K562 (cell line): ENCODE data around the gene TF. TPM values are rescaled to one million over a fixed set of nuclear protein-coding genes. Genes with fewer than 3 reads are reported as not detected.

Experiments
- BCL6 ChIP-seq: fragments of 250-450 bp; sonication (Bioruptor Pico); IDR thresholded peaks from 2 replicates; pipeline ENCODE4 v1.4.0; 2020
- C11orf30 ChIP-seq: fragments of 450-650 bp; IDR thresholded peaks from 2 replicates; pipeline ENCODE4 v1.6.1; 2016; ENCODE audit warnings: low read depth, mild to moderate bottlenecking
- CBX2 ChIP-seq: fragments of 200-600 bp; sonication (generic); IDR thresholded peaks from one replicate; pipeline ENCODE4 v1.6.1; 2012; ENCODE audit warnings: mild to moderate bottlenecking, low read length, inconsistent platforms; ENCODE audit not compliant: insufficient read depth, poor library complexity, severe bottlenecking
- HEY1 ChIP-seq: fragments of 250-450 bp; sonication (Bioruptor Pico); IDR thresholded peaks from 2 replicates; pipeline ENCODE4 v1.5.0; 2020; ENCODE audit warnings: mild to moderate bottlenecking, moderate library complexity, borderline replicate concordance
- HIVEP1 ChIP-seq: fragments of 250-450 bp; sonication (Bioruptor Pico); IDR thresholded peaks from 2 replicates; pipeline ENCODE4 v1.4.0; 2020; ENCODE audit warnings: mild to moderate bottlenecking
- HNRNPLL ChIP-seq: fragments of 200-400 bp; formaldehyde crosslinking; IDR thresholded peaks from 2 replicates; pipeline ENCODE4 v1.6.1; 2017; ENCODE audit warnings: low read length, low read depth, mild to moderate bottlenecking; ENCODE audit not compliant: poor library complexity, severe bottlenecking
- MEF2A ChIP-seq: IDR thresholded peaks from 2 replicates; pipeline ENCODE4 v1.6.1; 2011; ENCODE audit warnings: low read depth, mild to moderate bottlenecking, low read length, moderate library complexity; ENCODE audit not compliant: control insufficient read depth
- MEIS2 ChIP-seq: fragments of 450-650 bp; IDR thresholded peaks from 2 replicates; pipeline ENCODE4 v1.6.1; 2014; ENCODE audit warnings: mild to moderate bottlenecking; ENCODE audit not compliant: partially characterized antibody
- NCOA6 ChIP-seq: fragments of 450-650 bp; IDR thresholded peaks from 2 replicates; pipeline ENCODE4 v1.6.1; 2017; ENCODE audit warnings: mild to moderate bottlenecking
- NEUROD1 ChIP-seq: fragments of 150-350 bp; IDR thresholded peaks from 2 replicates; pipeline ENCODE4 v1.6.1; 2014; ENCODE audit warnings: borderline replicate concordance, low read length, low read depth; ENCODE audit not compliant: partially characterized antibody
- TEAD4 ChIP-seq, 2 experiments: sonication (generic) in 1 of 2; formaldehyde crosslinking in 1 of 2; IDR thresholded peaks; 2 replicates each; pipeline versions ENCODE4 v1.6.1 to v1.8.0; 2012 to 2022; ENCODE audit warnings: borderline replicate concordance in 1 of 2, inconsistent platforms in 1 of 2, low read length in 1 of 2, mild to moderate bottlenecking in 1 of 2, missing genetic modification reagents in 1 of 2
- TSC22D4 ChIP-seq: fragments of 450-650 bp; IDR thresholded peaks from 2 replicates; pipeline ENCODE4 v1.6.1; 2016; ENCODE audit warnings: missing genetic modification characterization, missing biosample characterization, control low read depth
- ZEB2 ChIP-seq: fragments of 450-650 bp; IDR thresholded peaks from 2 replicates; pipeline ENCODE4 v1.6.1; 2016
- ZNF23 ChIP-seq: fragments of 250-450 bp; sonication (Bioruptor Pico); IDR thresholded peaks from 2 replicates; pipeline ENCODE4 v1.4.0; 2020; ENCODE audit warnings: mild to moderate bottlenecking
- ZNF707 ChIP-seq: fragments of 250-450 bp; sonication (Bioruptor Pico); conservative IDR thresholded peaks from 2 replicates; pipeline ENCODE4 v1.8.0; 2022; ENCODE audit warnings: inconsistent platforms, mild to moderate bottlenecking, moderate library complexity
- polyA plus RNA-seq, 8 experiments: library from polyadenylated mRNA; depleted of rRNA in 4 of 8; stranded (reverse) in 5 of 8; unstranded in 3 of 8; fragments of >200 nt; fragmentation: Nextera tagmentation in 2 of 8; fragmentation: Illumina TruSeq in 1 of 8; extraction: Ambion mirVana in 2 of 8; extraction: Trizol in 1 of 8; gene quantifications; 2 replicates each; pipeline versions ENCODE4 v1.2.1 to v1.2.3, GENCODE V29; 2011 to 2014; ENCODE audit warnings: inconsistent platforms in 1 of 8, missing spikeins in 1 of 8
- total RNA-seq, 7 experiments: library from RNA; depleted of rRNA in 6 of 7; stranded (reverse); fragments of >200 nt in 6 of 7; fragmentation: Illumina TruSeq in 2 of 7; extraction: Trizol in 2 of 7; gene quantifications; 2 replicates each; pipeline versions ENCODE4 v1.2.1 to v1.2.3, GENCODE V29; 2011 to 2021; ENCODE audit warnings: low replicate concordance in 1 of 7
- TF ChIP-seq, protein P1 (sequence below): fragments of 250-450 bp; sonication (Bioruptor Pico); IDR thresholded peaks from 2 replicates; pipeline ENCODE4 v1.8.0; 2022; ENCODE audit warnings: moderate library complexity, mild to moderate bottlenecking, inconsistent platforms
- TF ChIP-seq, protein P2 (sequence below), 2 experiments: IDR thresholded peaks in 1 of 2; conservative IDR thresholded peaks in 1 of 2; 2 replicates each; pipeline ENCODE4 v1.6.1; 2016; ENCODE audit warnings: low read depth in 2 of 2, mild to moderate bottlenecking in 1 of 2, missing compliant biosample characterization in 1 of 2, missing genetic modification characterization in 1 of 2, moderate library complexity in 1 of 2
- TF ChIP-seq, protein P3 (sequence below): fragments of 450-650 bp; IDR thresholded peaks from 2 replicates; pipeline ENCODE4 v1.6.1; 2016; ENCODE audit warnings: low read depth

Gene TF
- total and polyA plus RNA-seq, 9 of the 15 experiments (the other 6 are each of a cell fraction or from before 2014, with no cell fraction given) = 0.09 to 9.2 (median 3.1) TPM

DNA sequence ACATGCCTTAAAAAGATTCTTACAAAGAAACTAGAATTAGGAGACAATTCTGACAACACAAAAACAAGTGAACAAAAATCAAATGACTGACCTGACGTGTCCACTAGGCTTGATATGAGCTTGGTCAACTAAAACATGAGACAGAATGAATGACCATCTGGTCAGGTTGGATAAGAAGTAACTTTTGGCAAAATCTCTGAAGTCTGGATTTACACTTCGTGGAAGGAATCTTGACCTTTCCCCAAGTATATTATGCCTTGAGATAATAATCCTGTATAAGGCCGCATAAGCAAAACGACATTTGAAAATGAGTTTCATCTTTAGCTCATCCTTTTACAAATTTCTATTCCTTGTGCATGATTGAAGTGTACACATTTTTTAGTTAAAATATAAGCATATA, 1.1 kb upstream of the TF start (continued):
- TF ChIP-seq NCOA6 (no peak), ZNF707 (CRISPR knock-in tag) (no peak), HNRNPLL (no peak), ZEB2 (no peak), ZNF23 (no peak), C11orf30 (no peak), CBX2 (no peak), BCL6 (CRISPR knock-in tag) (no peak), HIVEP1 (no peak), TEAD4 (IDR thresholded peaks at IDR 0.05; ENCODE audit: low read length) (peak; percentile 68; the same call in 1 of the 2 replicates), TEAD4 (CRISPR knock-in tag; IDR thresholded peaks at IDR 0.05; ENCODE audit: borderline replicate concordance) (no peak), HEY1 (no peak), NEUROD1 (no peak), MEIS2 (peak; percentile 67), TSC22D4 (tag) (no peak), MEF2A (no peak)
- TF ChIP-seq, protein P1, sequence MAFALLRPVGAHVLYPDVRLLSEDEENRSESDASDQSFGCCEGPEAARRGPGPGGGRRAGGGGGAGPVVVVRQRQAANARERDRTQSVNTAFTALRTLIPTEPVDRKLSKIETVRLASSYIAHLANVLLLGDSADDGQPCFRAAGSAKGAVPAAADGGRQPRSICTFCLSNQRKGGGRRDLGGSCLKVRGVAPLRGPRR (CRISPR knock-in tag) = no peak
- TF ChIP-seq, protein P2, sequence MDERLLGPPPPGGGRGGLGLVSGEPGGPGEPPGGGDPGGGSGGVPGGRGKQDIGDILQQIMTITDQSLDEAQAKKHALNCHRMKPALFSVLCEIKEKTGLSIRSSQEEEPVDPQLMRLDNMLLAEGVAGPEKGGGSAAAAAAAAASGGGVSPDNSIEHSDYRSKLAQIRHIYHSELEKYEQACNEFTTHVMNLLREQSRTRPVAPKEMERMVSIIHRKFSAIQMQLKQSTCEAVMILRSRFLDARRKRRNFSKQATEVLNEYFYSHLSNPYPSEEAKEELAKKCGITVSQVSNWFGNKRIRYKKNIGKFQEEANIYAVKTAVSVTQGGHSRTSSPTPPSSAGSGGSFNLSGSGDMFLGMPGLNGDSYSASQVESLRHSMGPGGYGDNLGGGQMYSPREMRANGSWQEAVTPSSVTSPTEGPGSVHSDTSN (CRISPR knock-in tag; IDR thresholded peaks at IDR 0.05; ENCODE audit: low read depth) = no peak
- TF ChIP-seq, protein P2 (tag; conservative IDR thresholded peaks at IDR 0.05; ENCODE audit: low read depth) = no peak
- TF ChIP-seq, protein P3, sequence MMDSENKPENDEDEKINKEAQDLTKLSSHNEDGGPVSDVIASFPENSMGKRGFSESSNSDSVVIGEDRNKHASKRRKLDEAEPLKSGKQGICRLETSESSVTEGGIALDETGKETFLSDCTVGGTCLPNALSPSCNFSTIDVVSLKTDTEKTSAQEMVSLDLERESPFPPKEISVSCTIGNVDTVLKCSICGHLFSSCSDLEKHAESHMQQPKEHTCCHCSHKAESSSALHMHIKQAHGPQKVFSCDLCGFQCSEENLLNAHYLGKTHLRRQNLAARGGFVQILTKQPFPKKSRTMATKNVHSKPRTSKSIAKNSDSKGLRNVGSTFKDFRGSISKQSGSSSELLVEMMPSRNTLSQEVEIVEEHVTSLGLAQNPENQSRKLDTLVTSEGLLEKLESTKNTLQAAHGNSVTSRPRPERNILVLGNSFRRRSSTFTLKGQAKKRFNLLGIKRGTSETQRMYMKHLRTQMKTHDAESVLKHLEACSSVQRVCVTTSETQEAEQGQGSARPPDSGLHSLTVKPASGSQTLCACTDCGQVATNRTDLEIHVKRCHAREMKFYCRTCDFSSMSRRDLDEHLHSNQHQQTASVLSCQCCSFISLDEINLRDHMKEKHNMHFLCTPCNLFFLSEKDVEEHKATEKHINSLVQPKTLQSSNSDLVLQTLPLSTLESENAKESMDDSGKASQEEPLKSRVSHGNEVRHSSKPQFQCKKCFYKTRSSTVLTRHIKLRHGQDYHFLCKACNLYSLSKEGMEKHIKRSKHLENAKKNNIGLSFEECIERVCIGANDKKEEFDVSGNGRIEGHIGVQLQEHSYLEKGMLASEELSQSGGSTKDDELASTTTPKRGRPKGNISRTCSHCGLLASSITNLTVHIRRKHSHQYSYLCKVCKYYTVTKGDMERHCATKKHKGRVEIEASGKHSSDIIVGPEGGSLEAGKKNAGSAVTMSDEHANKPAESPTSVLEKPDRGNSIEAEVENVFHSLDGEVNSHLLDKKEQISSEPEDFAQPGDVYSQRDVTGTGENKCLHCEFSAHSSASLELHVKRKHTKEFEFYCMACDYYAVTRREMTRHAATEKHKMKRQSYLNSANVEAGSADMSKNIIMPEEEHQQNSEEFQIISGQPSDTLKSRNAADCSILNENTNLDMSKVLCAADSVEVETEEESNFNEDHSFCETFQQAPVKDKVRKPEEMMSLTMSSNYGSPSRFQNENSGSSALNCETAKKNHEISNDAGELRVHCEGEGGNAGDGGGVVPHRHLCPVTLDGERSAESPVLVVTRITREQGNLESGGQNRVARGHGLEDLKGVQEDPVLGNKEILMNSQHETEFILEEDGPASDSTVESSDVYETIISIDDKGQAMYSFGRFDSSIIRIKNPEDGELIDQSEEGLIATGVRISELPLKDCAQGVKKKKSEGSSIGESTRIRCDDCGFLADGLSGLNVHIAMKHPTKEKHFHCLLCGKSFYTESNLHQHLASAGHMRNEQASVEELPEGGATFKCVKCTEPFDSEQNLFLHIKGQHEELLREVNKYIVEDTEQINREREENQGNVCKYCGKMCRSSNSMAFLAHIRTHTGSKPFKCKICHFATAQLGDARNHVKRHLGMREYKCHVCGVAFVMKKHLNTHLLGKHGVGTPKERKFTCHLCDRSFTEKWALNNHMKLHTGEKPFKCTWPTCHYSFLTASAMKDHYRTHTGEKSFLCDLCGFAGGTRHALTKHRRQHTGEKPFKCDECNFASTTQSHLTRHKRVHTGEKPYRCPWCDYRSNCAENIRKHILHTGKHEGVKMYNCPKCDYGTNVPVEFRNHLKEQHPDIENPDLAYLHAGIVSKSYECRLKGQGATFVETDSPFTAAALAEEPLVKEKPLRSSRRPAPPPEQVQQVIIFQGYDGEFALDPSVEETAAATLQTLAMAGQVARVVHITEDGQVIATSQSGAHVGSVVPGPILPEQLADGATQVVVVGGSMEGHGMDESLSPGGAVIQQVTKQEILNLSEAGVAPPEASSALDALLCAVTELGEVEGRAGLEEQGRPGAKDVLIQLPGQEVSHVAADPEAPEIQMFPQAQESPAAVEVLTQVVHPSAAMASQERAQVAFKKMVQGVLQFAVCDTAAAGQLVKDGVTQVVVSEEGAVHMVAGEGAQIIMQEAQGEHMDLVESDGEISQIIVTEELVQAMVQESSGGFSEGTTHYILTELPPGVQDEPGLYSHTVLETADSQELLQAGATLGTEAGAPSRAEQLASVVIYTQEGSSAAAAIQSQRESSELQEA = no peak
